GM19463 (cell line): ENCODE results near the gene SF1.

Experiments
- ATAC-seq: cut with Tn5 transposase; IDR thresholded peaks from one replicate; pipeline ENCODE4 v1.9.1; 2021; ENCODE audit warnings: mild to moderate bottlenecking, moderate library complexity; ENCODE audit not compliant: unreplicated experiment

Gene SF1

DNA sequence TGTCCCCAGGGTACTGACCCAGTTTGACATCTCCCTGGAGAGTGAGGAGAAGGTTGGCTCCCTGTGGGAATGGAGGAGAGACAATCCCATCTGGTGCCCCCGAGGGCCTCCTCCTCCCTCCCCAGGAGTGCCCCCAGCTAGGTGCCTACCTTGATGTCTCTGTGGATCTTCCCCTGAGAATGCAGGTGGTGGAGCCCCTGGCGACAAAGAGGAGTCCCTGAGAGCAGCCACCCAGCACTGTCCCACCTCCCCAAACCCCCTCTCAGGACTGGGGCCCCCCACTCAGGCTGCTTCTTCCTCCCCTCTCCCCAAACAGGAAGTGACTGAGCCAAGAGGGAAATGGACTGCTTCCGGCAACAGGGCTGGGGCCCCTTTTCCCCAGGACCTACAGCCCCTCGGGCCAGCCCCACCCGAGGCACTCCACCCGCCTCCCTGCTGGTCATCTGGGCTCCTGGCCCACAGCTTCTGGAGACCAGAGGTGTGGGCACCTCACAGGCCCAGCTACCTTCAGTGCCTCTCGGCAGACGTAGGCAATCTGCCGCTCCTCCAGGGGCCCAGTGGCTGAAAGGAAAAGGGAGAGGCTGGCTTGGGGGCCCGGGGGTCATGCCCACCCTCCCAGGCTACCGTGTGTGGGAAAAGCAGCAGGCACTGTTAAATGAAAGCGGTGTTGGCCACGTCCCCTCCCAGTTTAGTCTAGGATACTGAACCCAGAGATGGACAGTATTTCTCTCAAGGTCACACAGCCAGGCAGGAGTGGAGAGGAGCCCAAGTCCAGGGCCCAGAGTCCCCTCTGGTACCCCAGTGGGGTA, 23.4 kb upstream of the SF1 start:
- ATAC-seq = no peak

- ATAC-seq = no peak
Observed at GRCh38 chr11:64801158-64801464, 22.8 kb upstream of the SF1 start.

DNA sequence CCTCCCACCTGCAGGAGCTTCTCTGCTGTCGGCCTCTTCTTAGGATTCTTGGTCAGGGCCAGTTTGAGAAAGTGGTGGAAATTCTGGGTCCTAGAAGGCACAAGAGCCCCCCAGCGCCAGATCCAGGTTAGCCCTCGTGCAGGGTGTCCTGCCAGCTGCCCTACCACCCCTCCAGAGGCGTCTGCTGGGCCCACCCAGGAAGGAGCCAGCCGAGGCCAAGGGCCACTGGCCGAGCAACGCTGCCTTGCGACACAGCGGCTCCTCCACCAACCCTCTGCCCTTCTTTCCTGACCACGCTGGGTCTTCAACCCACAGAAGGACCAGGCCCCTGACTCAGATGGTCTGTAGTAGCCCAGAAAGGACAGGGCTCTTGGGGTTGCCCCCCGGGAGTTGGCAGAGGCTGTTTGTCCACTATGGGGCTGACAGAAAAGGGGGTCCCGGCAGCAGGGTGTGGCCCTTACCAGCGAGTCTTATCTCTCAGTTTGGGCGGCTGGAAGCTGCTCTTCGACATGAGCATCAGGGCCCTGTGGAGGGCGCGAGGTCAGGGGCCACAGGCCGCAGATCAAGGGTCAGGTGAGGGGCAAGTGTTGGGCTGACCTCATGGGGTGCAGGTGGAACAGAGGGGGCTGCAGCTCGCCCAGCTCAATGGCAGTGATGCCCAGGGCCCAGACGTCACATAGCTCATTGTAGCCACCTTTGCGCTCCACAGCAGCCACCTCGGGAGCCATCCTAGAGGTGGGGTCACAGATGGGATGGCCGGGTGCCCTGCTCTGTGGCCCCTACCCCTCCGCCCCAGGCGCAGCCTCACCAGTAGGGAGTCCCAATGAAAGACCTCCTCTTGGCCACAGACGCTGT, 22.2 kb upstream of the SF1 start:
- no peak for ATAC-seq

DNA sequence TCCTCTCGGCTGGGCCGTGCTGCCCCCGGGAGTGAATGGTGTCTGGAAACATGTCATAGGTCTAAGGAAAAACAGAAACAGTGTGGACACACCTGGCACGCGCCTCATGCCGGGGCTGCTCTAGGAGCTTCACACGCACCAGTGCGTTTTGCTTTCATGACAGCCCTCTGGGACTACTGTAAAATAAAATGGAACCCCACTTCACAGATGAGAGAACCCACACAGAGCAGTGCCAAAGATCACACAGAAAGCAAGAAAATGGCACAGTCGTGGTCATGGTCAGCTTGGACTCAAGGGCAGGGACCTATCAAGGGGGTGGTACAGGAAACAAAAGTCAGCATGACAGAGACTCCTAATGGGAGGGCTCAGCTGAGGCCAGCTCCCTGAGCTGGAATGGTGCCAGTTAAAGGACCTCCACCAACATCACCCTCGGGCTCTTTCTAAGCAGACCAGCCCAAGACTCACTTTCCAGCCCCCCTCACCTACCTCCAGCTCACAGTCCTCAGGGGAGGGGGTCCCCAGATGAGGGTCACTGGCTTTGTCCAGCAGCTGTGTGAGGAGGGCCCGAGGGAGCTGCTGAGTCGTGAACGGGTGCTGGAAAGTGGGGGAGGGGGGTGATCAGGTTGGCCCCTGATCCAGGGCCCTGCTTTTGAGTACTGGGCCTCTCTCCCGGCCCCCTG, 21.4 kb upstream of the SF1 start:
- ATAC-seq = no peak

GRCh38 chr11:64799256-64799622, 20.9 kb upstream of the SF1 start:
- no peak for ATAC-seq

DNA sequence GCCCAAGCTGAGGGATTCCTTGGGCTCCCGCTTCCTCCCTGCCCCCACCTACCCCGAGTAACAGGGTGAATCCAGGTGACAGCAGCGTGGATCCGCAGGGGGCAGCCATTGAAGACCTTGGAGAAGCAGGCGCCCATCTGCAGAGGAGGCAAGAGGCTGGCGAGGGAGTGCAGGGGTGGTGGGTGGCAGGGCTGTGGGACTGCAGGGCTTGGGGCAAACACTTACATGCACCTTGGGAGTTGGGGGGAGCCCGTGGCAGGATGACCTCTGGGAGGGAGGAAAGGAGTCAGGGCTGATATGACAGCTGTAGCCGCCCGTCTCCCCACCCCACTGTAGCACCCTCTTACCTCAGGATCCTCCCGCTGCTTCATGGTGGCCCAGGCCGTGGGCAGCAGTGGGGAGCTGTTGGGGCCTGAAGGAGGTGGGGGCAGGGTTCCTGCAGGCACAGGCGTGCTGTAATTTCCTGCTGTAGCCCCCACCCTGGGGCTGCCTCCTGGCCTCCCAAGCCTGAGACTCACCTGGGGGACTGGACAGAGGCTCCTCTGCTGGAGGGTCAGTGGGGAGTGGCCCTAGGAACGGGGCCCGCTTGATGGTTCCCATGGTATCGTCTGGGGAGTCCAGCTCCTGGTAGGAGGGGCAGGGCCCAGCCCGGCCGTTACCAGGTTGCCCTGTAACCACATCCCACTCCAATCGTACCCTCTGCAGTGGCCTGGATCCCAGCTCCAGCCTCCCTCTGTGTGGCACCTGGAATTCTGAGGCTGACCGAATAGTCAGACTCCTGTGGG, 18.6 kb upstream of the SF1 start:
- ATAC-seq = no peak

GRCh38 chr11:64796047-64796756, 17.9 kb upstream of the SF1 start:
- no peak for ATAC-seq

- ATAC-seq = no peak
Observed at GRCh38 chr11:64794526-64794925, 16.2 kb upstream of the SF1 start.

GRCh38 chr11:64793271-64794160, 15.2 kb upstream of the SF1 start:
- no peak for ATAC-seq

DNA sequence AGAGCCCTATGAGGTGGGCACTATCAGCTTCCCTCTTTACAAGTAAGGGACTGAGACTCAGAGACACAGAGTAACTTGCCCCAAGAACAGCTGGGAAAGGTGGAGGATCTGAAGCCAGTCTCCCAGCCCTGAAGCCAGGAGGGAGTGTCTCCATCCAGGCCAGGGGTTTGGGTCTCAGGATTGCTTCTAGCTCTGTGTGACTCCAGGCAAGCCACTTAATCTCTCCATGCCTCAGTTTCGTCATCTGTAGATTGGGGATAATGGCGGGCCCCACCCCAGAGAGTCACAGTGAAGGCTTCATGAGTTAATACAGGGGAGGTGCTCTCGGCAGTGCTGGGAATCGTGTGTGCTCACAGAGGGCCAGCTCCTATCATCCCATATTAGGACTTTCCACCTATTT, 14.1 kb upstream of the SF1 start:
- ATAC-seq = no peak

DNA sequence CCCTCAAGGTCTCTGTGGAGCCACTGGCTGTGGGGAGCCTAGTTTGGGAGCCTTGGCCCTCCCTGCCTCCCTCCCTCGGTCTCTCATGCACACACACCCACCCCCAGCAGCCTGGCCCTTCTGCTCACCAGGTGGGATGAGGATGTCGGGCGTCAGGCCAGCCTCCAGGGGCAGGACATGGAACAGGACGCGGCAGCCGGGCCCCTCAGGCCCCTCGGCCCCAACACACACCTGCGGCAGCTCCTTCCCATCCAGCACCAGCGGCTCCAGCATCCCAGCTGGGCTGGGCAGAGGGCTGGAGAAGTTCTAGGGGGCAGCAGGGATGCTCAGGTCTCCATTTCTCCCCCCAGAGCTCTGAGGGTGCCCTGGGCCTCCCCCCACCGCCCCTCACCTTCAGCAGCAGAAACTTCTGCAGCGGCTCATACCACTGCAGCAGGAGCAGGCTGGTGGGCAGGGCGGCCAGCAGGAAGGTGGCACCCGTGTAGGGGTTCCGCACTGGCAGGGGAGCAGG, 13.5 kb upstream of the SF1 start:
- no peak for ATAC-seq

DNA sequence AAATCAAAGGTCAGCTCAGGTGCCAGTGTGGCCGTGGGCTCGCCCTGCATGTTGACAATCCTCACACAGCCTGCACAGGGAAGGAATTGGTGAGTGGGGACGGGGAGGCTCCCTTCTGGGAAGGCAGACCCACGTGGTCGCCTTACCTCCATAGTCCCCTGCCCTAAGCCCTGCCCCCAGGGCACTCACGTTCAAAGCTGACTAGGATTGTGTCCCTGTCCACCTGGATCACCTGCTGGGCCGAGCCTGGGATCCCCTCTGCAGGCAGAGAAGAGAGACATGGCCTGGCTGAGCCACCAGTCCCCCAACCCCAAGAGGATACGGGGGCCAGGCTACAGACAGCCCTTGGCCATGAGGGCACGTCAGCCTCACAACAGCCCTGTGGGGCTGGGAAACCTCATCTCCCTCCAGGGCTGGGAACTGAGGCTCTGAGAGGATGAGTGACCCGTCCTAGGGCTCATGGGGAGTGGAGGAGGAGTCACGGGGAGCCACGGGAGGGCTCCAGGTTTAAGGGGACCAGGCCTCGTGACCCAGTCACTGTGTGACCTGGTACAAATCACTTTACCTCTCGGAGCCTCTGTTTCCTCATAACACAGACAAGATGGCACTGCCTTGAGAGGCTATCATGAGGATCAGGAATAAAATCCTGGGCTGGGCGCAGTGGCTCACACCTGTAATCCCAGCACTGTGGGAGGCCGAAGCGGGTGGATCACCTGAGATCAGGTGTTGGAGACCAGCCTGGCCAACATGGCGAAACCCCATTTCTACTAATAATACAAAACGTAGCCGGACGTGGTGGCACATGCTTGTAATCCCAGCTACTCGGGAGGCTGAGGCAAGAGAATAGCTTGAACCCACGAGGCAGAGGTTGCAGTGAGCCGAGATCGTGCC, 12.1 kb upstream of the SF1 start:
- no peak for ATAC-seq

DNA sequence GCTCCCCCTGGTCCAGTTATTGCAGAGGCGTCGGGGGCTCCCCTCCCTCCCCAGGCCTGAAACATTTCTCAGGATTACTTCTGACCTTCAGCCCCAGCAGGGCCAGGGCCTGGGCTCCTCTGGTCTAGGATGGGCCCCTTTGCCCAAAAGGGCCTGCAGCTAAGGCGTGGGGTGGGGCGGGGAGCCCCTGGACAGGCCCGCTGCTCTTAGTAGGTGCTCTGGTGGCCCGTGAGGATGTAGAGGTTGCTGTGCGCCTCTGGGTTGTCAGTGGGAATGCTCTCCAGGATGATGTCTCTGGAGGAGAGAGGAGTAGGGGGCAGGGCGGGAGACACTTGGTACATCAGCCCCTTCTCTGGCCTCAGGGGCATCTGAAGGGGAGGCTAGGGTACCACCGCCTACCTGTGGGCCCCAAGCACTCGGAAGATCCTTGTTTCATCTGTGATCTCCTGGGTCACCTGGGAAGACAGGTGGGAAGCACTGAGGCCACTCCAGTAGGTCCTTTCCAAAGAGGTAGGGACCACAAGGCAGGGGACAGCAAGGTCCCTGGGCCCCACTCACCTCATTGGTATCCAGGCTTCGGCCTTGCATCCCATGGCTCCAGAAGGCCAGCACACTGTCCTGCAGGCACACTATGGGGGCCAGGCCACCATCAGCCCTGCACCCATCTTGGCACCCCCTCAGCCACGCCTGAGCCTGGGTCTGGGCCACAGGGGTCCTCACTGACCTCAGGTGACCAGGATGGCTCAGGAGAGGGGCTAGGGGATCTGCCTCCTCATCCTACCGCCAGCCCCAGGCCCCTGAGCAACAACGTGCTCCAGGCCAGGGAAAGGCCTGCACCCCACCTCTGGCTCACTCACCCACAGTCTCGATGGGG, 11.2 kb upstream of the SF1 start:
- ATAC-seq = no peak

GRCh38 chr11:64788321-64789215, 10.2 kb upstream of the SF1 start:
- ATAC-seq = no peak

- no peak for ATAC-seq
Observed at GRCh38 chr11:64787526-64788320, 9.4 kb upstream of the SF1 start.
